Lower lobe of right lung (tissue), 2 donors: ENCODE data around the gene DOCK6. TPM values are rescaled to one million over a fixed set of nuclear protein-coding genes. Genes with fewer than 3 reads are reported as not detected.

ENCODE experiments used
- ATAC-seq, 2 donors: fragments of 200-7000 bp; cut with Tn5 transposase; one replicate each; pipeline ENCODE4 v1.9.1; 2020 to 2022; ENCODE audit warnings: mild to moderate bottlenecking in 2 of 2, moderate library complexity in 2 of 2
- DNase-seq: peaks from one replicate; pipeline ENCODE4 v3.0.0-alpha.2; 2020
- H3K27ac ChIP-seq: fragments of 200-600 bp; one replicate; pipeline ENCODE4 v1.8.0; 2022
- H3K27me3 ChIP-seq: fragments of 200-600 bp; one replicate; pipeline ENCODE4 v1.8.0; 2022; ENCODE audit warnings: low read depth
- H3K36me3 ChIP-seq: fragments of 200-600 bp; one replicate; pipeline ENCODE4 v1.8.0; 2022; ENCODE audit warnings: mild to moderate bottlenecking
- H3K4me1 ChIP-seq: fragments of 200-600 bp; one replicate; pipeline ENCODE4 v1.8.0; 2022
- H3K4me3 ChIP-seq: fragments of 200-600 bp; one replicate; pipeline ENCODE4 v1.8.0; 2022; ENCODE audit warnings: mild to moderate bottlenecking
- H3K9me3 ChIP-seq: fragments of 200-600 bp; one replicate; pipeline ENCODE4 v1.8.0; 2022
- intact Hi-C: fragments of 100-400 bp; cut with DNase I; formaldehyde crosslinking; loops from one replicate; pipeline ENCODE4 v1.11.0; 2022
- total RNA-seq: library from RNA; stranded (reverse); fragmentation: NEBNext Ultra II Directional; extraction: Animal tissue kit (Norgen Biotek cat#: 25700); gene quantifications from one replicate; pipeline ENCODE4 v1.2.1, GENCODE V29; 2021
- TF ChIP-seq, protein P1 (sequence below): fragments of 200-600 bp; IDR thresholded peaks from one replicate; pipeline ENCODE4 v1.8.0; 2022; ENCODE audit warnings: antibody characterized with exemption, mild to moderate bottlenecking
- donor health status: DM: no; HTN: yes; CAD: no; lungs with severe emphysema.

DOCK6 gene
- total RNA-seq, 1 donor from 2014 or later, result 106 TPM

DNA sequence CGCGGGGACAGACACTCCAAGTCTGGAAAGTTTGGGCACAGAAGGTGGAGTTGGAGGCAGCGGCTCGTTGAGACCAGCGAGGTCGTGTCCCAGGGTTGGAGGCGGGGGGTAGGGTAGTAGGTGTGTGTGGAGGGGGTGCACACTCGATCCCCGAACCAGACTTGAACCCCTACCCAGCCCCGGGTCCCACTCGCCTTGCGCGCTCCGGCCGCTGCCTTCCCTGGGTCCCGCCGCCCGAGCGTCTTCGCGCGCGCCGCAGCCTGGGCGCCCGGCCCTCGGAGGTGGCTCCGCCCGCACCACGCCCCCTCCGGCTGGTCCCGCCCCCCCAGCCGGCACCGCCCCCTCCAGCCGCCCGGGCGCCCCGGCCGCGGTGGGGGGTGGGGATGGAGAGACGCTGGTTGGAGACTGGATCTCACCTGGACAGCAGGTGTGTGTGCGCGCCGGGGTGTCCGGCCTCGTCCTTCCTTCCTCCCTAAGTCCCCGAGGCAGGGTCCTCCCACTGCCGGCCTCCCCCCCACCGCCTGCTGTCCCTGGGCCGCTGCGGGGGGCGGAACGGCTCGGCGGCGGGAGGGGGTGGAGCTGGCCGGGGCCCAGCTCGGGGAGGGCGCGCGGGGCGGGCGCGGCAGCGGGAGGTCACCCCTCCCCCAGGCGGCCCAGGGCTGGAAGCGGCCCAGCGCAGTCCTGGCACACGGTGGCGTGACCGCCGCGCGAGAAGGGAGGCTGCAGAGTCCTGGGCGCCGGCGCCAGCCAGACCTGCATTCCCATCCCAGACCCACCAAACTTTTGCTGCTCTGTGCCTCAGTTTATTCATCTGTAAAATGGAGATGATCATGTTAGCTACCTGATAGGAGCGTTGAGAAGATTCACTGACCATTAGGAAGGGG, 64.8 kb downstream of the DOCK6 start, which contains the start of gene KANK2:
TSS of gene KANK2 (minus strand) at position 255 of the 884 bp plus-strand sequence. CDS start 3,034 bp downstream, outside the sequence.
- Histone ChIP-seq H3K36me3 (peaks cover 53% of the 10 kb centered on the region), H3K4me1 (peaks cover 54% of the 10 kb centered on the region), H3K9me3 (no peaks in the 10 kb centered on the region), H3K27ac (peak within 1 kb of the TSS; percentile 76), H3K27me3 (no peaks in the 10 kb centered on the region), H3K4me3 (peak within 1 kb of the TSS; percentile 68)
- peak; percentile 95 for ATAC-seq
- TF ChIP-seq, protein P1, sequence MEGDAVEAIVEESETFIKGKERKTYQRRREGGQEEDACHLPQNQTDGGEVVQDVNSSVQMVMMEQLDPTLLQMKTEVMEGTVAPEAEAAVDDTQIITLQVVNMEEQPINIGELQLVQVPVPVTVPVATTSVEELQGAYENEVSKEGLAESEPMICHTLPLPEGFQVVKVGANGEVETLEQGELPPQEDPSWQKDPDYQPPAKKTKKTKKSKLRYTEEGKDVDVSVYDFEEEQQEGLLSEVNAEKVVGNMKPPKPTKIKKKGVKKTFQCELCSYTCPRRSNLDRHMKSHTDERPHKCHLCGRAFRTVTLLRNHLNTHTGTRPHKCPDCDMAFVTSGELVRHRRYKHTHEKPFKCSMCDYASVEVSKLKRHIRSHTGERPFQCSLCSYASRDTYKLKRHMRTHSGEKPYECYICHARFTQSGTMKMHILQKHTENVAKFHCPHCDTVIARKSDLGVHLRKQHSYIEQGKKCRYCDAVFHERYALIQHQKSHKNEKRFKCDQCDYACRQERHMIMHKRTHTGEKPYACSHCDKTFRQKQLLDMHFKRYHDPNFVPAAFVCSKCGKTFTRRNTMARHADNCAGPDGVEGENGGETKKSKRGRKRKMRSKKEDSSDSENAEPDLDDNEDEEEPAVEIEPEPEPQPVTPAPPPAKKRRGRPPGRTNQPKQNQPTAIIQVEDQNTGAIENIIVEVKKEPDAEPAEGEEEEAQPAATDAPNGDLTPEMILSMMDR, result no peak
- intact Hi-C loops, result no loop called here
- DNase-seq, result peak; percentile 89

- Histone ChIP-seq H3K36me3 (peaks cover 55% of the 10 kb centered on the region), H3K4me3 (peak overlapping the region; percentile 68), H3K9me3 (no peaks in the 10 kb centered on the region), H3K4me1 (peaks cover 56% of the 10 kb centered on the region), H3K27me3 (no peaks in the 10 kb centered on the region), H3K27ac (peak overlapping the region; percentile 76)
- peak; percentile 32 to 53 for ATAC-seq
- intact Hi-C loops, result no loop called here
- TF ChIP-seq, protein P1, result no peak
- no peak for DNase-seq
These were observed 65.7 kb downstream of the DOCK6 start for GRCh38 chr19:11196406-11197287.

- Histone ChIP-seq H3K4me3 (peak overlapping the region; percentile 68), H3K27me3 (no peaks in the 10 kb centered on the region), H3K9me3 (no peaks in the 10 kb centered on the region), H3K36me3 (peaks cover 59% of the 10 kb centered on the region), H3K27ac (peak overlapping the region; percentile 49), H3K4me1 (peaks cover 66% of the 10 kb centered on the region)
- intact Hi-C loops, result no loop called here
- TF ChIP-seq, protein P1, result no peak
- ATAC-seq, result no peak
- DNase-seq, result no peak
These were observed 66.6 kb downstream of the DOCK6 start for GRCh38 chr19:11195681-11196080.

DNA sequence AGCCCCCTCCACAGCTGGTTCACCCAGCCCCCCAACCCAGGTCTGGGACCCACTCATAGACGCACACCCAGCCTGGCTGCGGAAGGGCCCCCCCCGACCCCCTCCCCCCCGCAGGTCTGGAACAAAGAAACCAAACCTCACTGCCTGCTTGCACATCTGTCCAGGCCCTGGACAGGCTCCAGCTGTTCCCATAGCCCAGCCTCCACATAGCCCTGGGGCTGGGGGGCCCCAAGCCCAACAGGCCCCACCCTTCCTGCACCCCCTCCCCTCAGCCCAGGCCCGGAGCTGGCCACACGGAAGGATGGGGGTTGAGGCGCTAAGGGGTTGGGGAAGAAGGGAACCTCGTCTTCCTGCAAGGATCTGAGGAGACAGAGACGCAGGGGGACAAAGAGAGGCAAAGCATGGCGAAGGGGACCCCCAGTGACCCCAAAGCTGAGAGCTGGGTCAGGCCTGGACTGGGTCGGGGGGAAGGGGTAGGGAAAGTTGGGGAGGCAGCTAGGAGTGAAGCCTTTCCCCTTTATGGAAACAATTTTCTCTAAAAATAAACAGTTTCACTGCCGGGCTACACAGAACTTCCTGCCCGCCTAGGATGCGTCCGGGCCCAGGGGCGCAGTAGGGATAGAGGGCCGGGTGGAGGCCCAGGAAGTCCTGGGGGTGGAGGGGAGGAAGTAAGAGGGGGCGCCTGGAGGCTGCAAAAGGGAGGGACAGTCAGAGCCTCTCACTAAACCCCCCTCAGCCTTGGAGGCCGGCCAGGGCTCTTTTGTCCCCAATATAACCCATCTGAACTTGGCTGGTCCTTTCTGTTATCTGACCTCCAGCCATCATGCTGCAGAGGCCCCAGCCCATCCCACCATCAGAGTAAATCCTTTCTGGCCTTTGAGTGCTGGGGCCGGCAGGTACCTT, 67.4 kb downstream of the DOCK6 start:
- Histone ChIP-seq H3K27me3 (no peaks in the 10 kb centered on the region), H3K9me3 (no peaks in the 10 kb centered on the region), H3K4me3 (peak overlapping the region; percentile 68), H3K27ac (peak overlapping the region; percentile 49), H3K36me3 (peaks cover 60% of the 10 kb centered on the region), H3K4me1 (peaks cover 74% of the 10 kb centered on the region)
- TF ChIP-seq, protein P1, result no peak
- ATAC-seq (no peak), DNase-seq (no peak)
- intact Hi-C loops, result no loop called here

DNA sequence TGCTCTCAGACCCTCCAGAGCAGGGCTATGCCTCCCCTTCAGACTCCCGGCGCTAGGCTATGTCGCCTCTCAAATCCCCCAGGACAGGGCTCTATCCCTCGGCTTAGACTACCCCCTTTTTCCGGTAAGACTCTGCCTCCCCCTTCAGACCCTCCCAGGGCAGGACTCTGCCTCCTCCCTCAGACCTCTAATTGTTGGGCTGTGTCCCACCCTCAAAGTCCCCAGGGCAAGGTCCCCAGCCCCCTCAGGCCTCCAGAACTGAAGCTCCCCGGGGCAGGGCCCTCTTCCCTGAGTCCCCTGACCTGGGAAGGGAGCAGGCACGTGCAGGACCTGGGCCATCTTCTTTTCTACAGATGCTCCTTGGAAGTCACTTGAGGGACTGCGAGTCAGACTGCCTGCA, 68.2 kb downstream of the DOCK6 start:
- ATAC-seq, result no peak
- TF ChIP-seq, protein P1, result no peak
- Histone ChIP-seq H3K9me3 (no peaks in the 10 kb centered on the region), H3K4me1 (peaks cover 78% of the 10 kb centered on the region), H3K36me3 (peaks cover 54% of the 10 kb centered on the region), H3K4me3 (peak overlapping the region; percentile 68), H3K27me3 (no peaks in the 10 kb centered on the region), H3K27ac (peak overlapping the region; percentile 49)
- intact Hi-C loops, result no loop called here
- no peak for DNase-seq
